CD4-positive, alpha-beta T cell treated with Interleukin-4 for 1 hour (primary cell): ENCODE measurements around the gene CELF4.

Experiments used
- DNase-seq, 2 donors: peaks; one replicate each; pipeline ENCODE4 v3.0.0-alpha.2; 2020 to 2022

The CELF4 gene

DNA sequence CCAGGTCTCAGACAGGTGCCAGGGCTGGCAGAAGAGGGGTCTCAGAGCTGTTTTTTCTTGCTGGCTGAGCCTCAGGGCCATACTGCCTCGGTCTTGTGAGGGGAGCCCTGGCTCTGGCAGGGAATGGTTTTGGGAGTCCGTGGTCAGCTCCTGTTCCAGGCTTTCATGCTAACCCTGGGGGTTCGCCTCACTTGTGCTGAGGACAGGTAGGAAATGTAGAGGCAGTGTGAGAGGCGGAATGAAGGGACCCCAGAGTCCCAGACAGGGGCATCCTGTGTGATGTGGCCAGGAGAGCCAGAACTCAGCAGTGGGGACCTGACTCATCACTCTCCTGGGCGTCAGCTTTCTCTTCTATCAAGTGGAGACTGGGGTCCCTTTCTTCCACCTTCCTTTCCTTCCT lies 5.7 kb upstream of the CELF4 start:
- no peak for DNase-seq

DNA sequence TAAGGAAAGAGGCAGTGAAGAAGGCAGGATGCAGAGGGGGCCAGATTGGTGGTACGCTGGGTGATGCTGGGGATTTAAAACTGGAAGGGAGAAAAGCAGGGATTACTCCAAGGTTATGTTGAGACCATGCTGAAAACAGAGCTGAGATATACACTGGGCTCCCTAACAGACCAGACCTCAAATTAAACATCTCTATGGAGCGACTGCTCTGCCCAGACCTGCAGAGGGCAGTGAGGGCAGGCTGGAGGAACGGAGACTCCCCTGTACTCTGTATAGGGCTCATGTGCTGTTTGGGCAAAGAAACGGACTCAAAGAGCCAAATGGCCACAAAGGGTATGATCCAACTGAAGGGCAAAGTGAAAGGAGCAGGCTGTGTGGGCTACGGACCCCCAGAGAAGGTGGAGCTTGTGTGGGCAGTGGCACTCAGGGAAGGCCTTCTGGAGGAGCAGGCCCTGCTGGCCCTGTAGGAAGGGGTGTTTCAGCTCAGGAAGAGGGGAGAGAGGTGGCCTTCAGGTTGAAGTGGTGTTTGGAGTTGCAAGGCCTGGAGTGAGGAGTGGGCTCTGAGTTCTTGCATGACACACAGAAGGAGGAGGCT lies 4.8 kb upstream of the CELF4 start:
- no peak for DNase-seq

DNA sequence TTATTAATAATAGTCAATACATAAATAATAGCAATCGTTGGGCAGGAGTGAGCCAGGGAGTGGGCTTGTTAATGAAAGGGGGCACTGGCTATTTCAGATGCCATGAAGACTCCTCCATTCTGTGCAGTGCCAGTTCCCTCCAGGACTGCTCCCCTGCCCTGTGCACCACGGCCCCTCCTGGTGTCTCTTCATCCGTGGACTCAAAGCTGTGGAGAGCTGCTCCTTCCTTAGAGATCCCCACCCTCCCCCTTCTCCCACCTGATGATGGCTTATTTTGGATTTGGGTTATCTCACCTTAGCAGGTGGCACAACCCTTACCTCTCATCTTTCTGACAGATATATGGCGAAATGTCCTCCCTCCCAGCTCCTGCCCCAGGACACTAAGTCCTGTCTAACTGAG lies 3.1 kb upstream of the CELF4 start:
- no peak for DNase-seq

DNA sequence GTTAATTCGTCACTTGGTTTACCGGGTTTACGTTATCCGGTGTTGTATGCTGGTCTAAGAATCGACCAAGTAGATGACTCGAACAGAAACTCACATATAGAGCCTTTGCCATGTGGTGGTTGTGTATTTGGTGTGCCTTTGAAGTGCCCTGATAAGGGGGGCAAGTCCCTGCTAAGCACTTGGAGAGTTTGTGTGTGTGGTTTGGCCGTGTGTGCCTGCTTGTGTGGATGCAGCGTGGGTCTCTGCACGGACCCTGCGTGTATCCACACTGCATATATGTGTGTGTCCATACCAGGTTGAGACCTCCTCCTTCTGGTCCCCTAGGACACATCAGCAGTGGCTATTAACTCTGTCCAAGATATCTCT lies 2.4 kb upstream of the CELF4 start:
- no peak for DNase-seq

DNA sequence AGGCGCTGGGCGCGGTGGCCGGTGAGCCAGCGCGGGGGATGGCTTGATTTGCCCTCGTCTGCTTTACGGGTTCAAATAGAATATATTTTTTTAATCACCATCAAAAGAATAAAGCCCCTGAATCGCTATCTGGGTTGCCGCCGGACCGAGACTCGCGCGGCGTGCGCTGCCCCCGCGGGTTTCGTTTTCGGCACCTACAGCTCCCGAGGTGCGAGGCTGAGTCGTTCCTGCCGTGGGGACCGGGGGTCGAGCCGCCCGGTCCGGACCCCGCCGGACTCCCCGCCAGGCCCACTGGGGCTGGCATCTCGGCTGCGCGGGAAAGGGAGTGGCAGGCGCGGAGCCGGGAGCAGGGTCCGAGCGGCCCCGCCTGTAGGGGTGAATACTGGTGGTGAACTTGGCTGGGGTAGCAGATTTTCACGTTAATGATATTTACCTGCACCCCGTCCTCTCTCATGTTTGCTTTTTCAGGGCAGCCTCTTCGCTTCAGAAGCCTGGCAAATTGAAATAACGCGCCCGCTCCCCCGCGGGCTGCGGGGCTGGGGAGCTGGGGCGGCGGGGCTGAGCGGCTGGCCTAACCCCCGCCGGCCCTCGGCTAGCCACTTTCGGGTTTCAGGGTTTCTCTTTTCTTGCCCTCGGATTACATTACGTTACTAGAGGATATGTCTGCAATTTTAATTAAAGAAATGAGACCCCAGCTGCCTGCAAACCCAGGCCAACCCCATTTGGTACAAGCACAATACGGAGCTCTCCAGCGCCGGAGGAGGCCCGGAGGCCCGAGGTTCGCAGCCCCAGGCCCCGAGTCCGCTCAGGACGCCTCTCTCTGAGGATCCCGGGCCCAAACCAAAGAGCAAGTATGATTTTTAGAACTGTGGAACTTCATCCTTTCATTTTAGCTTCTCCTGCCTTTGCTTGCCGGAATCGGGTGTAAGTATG lies 1.7 kb upstream of the CELF4 start:
- no peak for DNase-seq

DNA sequence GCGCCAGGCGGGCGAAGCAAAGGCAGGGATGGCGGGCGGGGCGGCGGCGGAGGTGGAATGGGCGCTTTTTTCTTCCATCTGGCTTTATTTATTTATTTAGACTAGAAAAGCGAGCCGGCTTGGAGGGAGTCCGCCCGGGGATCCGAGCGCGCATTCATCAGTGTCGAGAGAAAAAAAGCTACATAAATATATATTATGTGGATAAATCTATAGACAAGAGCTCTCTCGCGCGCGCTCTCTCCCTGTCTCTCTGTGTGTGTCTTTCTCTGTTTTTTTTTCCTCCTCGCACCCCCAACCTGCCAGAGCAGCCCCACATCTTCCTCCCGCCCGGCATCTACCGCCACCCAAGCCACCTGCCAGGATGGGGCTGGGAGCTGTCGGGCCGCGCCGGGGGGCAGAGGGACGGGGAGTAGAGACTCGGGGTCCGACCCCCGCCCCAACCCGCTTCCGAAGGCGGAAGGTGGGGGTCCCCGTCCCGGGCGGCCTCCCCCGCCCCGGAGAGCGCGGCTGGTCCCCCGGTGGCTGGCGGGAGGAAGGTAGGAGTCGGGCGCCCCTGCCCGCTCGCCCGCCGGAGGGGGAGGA lies 972 bp upstream of the CELF4 start:
- no peak for DNase-seq

DNA sequence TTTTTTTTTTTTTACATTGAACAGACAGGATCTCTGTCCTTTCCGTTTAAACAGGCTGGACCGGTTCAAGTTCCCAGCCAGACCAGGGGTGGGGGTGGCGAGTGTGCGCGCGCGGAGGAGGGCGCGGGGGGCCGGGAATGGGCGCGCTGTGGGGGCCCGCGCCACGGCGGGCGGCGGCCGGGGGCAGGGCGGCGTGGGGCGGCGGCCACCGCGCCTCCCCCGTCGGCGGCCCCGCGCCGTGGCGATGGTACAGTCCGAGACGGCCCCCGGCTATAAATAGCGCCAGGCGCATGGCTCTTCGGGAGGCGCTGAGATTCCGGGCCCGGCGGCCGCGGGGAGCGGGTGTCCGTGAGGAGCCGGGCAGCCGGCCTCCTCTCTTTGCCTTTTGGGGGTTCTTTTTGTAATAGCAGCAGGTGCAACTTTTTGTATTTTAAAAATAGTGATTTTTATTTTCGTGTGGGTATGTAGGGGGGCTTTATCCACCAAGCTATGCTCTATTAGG lies 430 bp upstream of the CELF4 start:
- no peak for DNase-seq

DNA sequence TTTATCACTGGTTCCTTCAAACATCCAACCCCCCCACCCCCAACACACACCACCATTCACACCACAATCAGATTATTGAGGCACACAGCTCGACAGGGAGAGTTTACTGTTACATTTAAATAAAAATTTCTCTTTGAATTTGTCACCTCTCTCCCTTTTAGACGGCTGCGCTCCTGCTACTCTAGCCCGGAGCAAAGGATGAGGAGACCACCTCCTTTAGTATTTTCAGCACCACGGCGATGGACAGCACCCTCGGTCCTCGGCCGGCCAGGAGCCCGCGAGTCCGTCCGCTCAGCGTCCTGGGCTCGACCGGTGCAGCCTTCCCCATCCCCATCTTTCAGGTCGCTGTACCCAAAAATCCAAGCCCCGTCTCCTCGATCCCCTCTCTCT lies 892 bp downstream of the CELF4 start:
- no peak for DNase-seq

DNA sequence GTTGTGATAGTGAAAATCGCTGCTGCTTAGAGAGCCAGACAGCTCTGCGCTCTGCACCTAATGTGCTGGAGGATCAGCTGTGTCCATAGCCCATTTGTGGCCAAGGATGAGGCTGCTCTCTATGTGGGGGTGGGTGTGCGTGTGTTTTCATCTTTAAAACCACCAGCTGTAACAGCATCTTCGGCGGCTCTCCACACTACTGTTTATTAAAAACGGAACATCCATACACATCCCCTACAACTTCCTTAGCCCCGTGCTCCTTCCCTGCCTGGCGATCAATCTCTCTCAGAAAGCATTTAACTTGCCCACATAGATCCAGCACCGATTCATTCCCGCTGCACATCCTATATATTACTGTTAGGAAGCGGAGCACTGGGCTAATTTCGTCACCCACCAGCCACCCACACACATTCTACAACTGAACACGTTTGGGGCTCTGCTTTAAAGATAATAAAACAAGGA lies 1.6 kb downstream of the CELF4 start:
- no peak for DNase-seq

DNA sequence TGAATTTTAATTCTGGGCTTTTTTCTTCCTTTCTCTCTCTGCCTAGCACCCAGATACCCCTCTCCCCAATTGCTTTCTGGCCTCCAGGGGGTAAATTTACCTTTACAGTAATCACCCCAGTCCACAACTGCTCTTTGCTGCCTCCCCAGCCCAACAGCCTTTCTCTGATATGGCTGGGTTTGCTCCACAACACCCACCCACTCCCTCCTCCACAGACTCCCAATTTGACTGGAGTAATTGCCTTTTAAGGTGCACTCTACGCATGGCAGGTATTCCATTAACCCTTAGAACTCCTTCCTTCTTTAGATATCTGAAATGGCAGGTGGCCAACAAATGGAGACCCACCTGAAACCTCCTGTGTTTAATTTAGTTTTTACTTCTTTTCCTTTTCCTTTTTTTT lies 3.6 kb downstream of the CELF4 start:
- DNase-seq: no peak

DNA sequence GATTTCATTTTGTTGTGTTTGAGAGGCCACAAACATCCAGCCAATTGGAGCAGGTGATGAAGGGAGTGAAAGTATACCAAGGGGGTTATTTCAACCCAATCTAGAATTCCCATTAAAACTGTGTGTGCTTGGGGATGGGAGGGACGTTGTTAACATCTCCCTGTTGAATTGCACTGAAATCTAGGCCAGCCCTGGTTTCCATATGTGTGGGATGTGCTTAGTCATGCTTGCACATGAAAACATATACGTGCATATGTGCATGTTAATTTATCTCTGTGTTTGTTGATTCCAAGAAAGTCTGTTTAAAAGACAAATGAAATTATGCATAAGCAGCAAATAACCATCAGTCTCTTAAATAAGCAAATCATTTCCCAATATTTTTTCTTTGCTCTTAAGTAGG lies 5.6 kb downstream of the CELF4 start:
- no peak for DNase-seq

DNA sequence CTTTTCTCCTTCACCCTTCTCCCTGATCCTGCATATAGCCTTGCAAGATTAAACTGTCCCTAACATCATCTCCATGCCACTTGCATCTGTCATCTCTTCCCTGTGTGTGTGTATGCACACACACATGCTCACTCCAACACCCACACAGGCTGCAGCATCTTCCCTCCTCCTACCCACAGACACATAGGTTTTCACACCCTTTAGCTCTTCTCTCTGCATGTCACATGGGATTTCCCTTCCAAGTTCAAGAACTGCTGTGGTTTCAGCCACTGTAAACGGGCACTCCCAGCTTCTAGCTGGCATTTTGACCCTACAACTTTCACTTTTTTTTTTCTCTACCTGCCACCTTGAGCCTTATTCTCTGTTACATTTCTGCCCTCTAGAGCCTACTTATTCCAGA lies 6.4 kb downstream of the CELF4 start:
- DNase-seq: no peak

DNA sequence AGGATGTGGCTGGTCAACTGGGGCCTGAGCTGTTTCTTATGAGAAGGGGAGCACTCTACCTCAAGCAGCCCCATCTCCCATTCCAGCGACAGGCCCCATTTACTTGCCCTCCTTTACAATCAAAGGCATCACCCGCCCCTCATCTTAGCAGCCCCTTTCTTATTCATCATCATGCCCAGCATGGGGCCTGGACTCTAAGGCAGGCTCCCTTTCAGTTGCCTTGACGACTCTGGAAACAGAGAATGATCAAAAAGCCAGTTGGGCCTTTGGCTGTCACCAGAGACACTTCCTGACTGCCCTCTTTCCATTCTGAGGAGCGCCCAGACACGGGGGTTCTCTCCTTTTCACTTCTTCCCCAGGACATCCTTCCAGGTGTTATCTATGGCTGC lies 11.2 kb downstream of the CELF4 start:
- DNase-seq: no peak

DNA sequence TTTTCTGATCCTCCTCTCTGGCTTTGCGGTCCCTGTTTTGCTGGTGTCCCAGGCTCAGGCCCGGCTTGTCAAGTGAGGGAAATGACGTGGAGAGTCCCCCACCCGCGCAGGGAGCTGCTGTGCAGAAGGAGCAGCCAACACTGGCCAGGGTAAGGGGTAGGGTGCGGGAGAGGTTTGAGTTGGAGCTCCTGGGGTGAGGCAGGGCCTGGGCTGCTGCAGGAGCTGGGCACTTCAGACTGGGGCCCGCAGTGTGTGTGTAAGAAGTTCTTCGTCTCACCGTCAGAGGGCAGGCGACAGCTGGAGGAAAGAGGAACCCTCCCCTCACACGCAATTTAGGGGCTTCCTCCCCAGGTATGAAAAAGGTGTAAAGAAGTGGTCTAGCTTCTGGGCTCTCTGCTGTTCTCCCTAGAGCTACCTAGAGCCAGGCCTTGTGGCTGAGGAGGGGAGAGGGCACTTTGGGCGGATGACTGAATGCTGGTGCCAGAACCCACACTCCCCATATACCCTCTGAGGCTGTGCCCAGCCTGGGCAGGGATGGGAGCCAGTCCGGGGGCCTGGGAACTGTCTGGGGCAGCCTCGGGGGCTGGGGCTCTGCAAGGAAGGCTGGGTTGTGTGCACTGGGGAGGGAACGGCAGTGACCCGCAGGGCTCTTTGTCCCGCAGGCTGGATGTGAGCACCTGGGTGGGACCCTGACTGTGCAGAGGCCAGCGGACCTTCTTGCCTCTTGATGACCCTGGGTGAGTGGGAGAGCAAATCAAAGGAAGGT lies 11.8 kb downstream of the CELF4 start:
- DNase-seq: no peak

DNA sequence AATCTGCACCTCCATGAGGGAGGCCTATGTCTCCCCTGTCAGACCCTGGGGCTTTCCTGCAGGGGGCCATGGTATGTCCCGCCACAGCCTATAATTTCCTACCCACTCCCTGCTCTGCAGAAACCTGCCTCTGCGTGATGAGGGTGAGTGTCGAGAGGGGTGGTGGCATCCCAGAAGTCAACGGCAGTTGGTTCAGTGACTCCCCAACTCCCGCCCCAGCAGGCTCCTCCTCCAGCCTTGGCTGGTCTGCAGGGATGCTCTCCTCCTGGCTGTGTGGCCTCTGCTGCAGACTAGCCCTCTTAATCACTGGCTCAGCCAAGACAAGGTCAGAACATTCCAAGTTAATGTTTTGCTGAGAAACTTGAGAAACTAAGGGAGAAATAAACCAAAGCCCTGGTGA lies 13.3 kb downstream of the CELF4 start:
- DNase-seq: no peak

DNA sequence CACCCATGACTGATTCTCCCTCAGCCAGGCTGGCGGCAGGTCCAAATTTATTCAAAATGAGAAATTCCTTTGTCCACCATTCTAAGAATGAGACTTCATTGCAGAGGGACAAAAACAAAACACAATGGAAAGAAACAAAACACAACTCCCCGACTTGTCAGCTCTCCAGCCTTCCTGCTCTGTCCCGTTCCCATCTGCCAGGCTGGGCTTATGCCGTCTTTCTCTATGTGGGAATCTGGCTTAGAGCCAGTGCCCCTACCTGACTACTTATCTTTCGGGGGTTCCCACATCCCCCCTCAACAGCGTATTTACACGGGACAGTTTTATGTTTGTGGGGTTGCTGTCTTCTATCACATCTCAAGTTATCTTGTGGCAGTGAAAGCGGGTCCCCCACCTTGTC lies 13.8 kb downstream of the CELF4 start:
- DNase-seq: no peak

DNA sequence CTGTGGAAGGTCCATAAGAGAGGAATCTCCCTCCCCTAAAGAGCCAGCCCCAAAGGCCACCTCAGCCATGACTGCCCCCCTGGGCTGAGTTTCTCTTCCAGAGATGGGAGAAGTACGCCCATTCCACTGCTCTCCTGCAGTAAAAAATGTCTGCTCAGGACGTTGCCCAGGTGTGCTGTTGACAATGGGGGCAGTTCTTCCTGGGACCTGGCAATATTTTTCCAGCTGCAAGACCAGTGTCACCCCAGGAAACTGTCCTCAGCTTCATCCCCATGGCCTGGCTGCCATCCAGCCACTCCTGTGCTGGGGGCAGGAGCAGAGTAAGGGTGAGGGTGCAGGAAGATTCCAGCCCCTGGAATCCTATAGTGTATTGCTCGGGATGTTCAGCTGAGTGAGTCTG lies 14.3 kb downstream of the CELF4 start:
- DNase-seq: no peak

DNA sequence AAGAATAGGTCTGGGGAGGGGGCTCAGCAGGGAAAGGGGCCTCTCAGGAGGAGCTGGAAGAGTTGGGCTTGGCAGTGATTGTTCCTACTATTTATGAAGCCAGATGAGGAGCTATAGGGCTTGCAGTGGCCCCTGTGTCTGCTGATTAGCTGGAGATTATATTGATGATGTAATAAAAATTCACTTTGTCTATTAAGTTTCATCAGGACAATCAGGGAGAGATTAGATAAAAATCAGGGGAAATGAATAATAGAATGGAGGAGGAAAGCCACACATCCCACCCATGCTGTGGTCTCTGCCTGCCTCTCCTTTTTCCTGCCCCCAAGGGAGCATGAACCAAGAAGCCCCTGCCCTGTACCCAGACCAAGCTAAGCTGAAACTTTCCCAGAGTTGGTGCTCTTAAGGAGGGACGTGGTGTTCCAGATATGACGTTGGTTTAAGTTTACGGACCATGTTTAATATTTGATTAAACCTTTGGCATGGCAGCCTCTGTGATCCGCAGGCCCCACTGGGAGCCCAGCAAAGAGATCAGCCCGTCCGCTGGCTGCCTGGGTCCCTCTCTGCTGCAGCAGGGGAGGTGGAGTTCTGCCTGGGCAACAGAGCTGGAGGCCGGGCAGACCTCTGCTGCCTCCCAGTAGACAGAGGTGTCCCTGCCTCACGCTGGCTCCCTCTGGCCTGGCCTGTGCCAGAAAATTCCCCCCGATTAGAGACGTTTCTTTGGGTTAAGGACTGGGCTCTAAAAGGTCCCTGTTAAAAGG lies 15.3 kb downstream of the CELF4 start:
- no peak for DNase-seq

DNA sequence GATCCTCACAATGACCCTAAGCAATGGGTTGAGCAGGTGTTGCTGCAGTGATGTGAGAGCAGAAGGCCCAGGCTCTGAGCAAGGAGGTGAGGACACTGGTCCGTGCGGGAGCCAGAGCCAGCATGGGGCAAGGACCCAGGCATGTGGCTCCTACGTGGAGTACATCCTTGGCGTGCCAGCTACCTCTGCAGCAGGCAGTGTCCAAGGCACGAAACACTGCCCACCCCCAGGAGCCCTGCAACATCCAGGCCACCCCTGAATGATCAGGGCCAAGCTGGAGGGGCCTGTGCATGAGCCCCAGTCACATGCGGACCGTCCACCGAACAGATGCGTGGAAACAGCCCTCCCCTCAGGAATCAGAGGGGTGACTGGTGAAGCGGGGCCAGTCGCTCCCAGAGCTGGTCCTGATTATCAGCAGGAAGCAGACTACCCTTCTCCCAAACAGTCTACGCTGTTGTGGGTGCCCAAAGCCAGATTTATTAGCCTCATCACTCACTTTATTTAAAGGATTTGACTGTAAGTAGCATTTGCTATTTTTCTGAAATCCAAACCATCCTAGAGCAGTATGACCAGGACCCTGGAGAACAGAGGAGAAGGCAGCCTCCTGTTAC lies 16.8 kb downstream of the CELF4 start:
- DNase-seq: no peak

DNA sequence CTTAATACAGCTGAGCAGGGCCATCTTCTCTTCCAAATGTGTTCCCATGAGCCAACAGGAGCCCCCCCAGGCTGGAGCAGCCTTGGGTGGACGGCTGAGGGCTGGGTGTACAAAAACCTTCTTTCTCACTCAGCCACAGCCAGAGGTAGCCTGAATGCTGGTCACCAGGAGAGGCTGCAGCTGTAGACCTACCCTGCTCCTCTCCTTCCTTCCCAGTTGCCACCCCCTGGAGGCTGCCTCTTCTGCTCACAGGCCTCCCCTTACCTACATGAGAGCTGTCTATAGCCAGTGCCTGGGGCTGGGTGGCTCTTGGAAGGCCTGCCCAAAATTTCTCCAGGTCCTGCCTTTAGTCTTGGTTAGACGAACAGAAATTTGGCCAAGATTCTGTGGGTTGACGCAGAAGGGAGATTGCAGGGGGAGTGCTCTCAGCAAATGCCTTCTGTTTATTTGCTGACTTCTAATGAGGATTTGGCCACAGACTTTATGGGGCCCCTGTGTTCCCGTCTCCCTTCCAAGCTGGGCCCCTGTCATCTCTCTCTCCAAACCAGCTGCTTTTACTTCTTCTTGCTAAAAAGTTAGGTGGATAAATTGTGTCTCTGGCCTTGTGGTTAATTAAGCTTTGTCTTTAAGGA lies 18.3 kb downstream of the CELF4 start:
- DNase-seq: no peak

DNA sequence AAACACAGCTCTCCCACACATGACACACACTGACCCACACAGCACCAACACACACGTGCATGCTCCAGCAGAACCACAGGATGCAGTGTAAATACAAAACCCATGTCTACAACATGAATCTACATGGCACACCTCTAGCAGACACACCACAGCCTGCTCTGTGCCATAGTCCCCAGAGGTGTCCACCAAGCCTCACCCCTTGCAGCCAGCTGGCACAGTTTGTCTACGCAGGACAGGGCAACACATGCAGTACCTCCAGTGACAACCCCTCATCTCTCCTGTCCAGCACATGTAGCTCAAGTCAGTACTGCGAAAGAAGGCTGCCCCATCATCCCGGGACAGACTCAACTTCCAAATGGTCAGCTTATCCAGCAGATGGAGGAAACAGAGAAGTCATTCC lies 18.9 kb downstream of the CELF4 start:
- DNase-seq: no peak

DNA sequence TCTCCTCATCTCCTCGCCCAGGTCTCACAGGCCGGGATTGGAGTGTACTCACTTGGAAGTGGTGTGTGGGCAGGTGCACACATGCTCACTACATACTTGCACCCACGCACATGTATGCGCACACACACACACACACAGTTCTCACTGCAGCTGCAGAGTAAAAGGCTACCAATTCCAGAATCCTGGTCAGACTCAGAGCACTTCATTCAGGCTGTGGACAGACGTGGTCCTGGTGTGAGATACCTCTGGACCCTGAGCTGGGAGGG lies 19.4 kb downstream of the CELF4 start:
- no peak for DNase-seq
